Tibial nerve (tissue), 4 donors: Measurements from ENCODE around the gene BACH2. TPM values are rescaled to one million over a fixed set of nuclear protein-coding genes. Genes with fewer than 3 reads are reported as not detected.
"Not testable (repeated sequence)": the region's sequence is repeated elsewhere in the genome, so short reads cannot be mapped to it uniquely, and the experiment has no call there.

Experiments used
- DNase-seq, 2 donors: peaks; one replicate each; pipeline ENCODE4 v3.0.0-alpha.2; 2019; ENCODE audit warnings: low spot score in 2 of 2
- H3K27ac ChIP-seq, 4 donors: fragments of 200-600 bp; sonication (generic) in 3 of 4; one replicate each; pipeline ENCODE4 v1.5.1; 2017 to 2019; ENCODE audit warnings: mild to moderate bottlenecking in 1 of 4
- H3K27me3 ChIP-seq, 2 donors: fragments of 200-600 bp; sonication (generic) in 1 of 2; one replicate each; pipeline versions ENCODE4 v1.5.1 to v1.6.0; 2017 to 2019
- H3K36me3 ChIP-seq, 3 donors: fragments of 200-600 bp; sonication (generic); one replicate each; pipeline ENCODE4 v1.5.1; 2018 to 2019
- H3K4me1 ChIP-seq, 4 donors: fragments of 200-600 bp; sonication (generic) in 3 of 4; one replicate each; pipeline ENCODE4 v1.5.1; 2017 to 2019
- H3K4me3 ChIP-seq, 4 donors: fragments of 200-600 bp; sonication (generic) in 3 of 4; one replicate each; pipeline ENCODE4 v1.5.1; 2017 to 2019; ENCODE audit warnings: mild to moderate bottlenecking in 1 of 4, moderate library complexity in 1 of 4
- H3K9me3 ChIP-seq, 4 donors: fragments of 200-600 bp; sonication (generic) in 3 of 4; one replicate each; pipeline ENCODE4 v1.5.1; 2017 to 2019
- EP300 ChIP-seq, 2 donors: sonication (generic); formaldehyde crosslinking; IDR thresholded peaks; one replicate each; pipeline ENCODE4 v1.6.1; 2017; ENCODE audit warnings: antibody characterized with exemption in 2 of 2, mild to moderate bottlenecking in 1 of 2
- POLR2A ChIP-seq, 2 donors: fragments of 450-650 bp; IDR thresholded peaks; one replicate each; pipeline ENCODE4 v1.6.1; 2017; ENCODE audit warnings: antibody characterized with exemption in 2 of 2, mild to moderate bottlenecking in 2 of 2, moderate library complexity in 2 of 2
- WGBS, 2 donors: methylation state at CpG; one replicate each; pipeline ENCODE4 v1.1.5; 2018; 5-methylcytosine and 5-hydroxymethylcytosine counted together
- total RNA-seq, 4 donors: library from RNA; depleted of rRNA; stranded (reverse); fragments of >200 nt; gene quantifications; one replicate each; pipeline ENCODE4 v1.1.0, GENCODE V29; 2016
- TF ChIP-seq, protein P1 (sequence below), 5 experiments: fragments of 200-600 bp in 3 of 5; fragments of 450-650 bp in 2 of 5; sonication (generic) in 3 of 5; IDR thresholded peaks; one replicate each; pipeline ENCODE4 v1.5.1; 2016 to 2019; ENCODE audit warnings: antibody characterized with exemption in 5 of 5, mild to moderate bottlenecking in 3 of 5, moderate library complexity in 2 of 5

BACH2 gene
- total RNA-seq, 4 donors from 2014 or later: 4.4 to 11.1 (median 8.4) TPM

DNA sequence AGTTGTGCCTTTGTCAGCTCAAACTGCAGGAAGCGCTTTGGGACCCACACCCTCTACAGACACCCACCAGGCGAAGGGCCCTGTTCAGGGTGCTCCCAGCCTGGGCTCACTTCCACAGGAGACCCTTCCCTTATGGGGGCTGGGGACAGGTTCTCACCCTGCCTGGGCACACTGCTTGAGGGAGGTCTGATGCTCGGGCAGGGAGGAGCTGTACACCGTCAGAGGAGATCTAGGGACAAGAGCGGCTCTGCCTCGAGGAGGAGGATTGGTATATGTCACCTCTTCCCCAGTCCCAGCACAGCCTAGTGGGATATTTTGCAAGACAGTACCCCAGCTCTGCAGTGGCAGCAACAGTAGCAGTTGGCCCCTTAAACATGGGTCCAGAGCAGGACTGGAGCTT, 375.4 kb downstream of the BACH2 start:
- Histone ChIP-seq H3K27me3 (peaks cover 0 to 5% of the 10 kb centered on the region in 2 donors), H3K36me3 (no peaks in the 10 kb centered on the region), H3K27ac (no peak overlapping the region), H3K4me1 (no peaks in the 10 kb centered on the region), H3K4me3 (no peak overlapping the region), H3K9me3 (peaks cover 0 to 21% (median 0%) of the 10 kb centered on the region in 4 donors)
- no peak for DNase-seq
- 75 to 94% methylated on average over 4 to 6 of the region's 6 CpGs for WGBS, 2 donors
- no peak for TF ChIP-seq POLR2A (IDR thresholded peaks at IDR 0.05)

DNA sequence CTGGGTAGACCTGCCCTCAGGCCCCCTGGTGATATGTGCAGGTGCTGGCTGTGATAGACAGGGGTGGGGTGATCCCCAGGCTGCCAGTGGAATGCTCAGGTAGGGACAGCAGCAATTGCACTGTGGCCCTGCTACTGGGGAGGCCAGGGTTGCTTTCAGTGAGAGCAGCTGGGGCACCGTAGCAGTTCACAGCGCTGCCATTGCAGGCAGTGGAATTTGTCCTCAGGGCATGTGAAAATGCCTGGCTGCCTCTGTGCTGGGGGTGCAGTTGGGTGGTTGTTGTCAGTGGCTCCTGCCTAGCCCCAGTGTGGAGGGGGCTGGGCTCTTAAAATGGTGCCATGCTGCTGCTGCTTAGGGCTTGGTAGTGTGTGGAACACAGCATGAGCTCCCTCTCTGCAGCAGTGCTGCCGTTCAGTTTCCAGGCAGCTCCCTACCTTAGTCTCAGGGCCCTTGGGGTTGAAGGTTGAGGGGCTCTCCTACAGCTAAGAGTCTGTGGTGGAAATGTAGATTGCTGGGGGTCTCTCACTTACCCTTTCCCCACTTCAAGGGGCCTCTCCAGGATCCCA, 378.8 kb downstream of the BACH2 start:
- DNase-seq: no peak
- WGBS, 2 donors: 62 to 66% methylated on average over 3 of the region's 3 CpGs
- Histone ChIP-seq H3K4me1 (no peaks in the 10 kb centered on the region), H3K36me3 (no peaks in the 10 kb centered on the region), H3K9me3 (peaks cover 0 to 27% (median 0%) of the 10 kb centered on the region in 4 donors), H3K27ac (no peak overlapping the region), H3K27me3 (peaks cover 0 to 5% of the 10 kb centered on the region in 2 donors), H3K4me3 (no peak overlapping the region)
- no peak for TF ChIP-seq EP300 (IDR thresholded peaks at IDR 0.05)

DNA sequence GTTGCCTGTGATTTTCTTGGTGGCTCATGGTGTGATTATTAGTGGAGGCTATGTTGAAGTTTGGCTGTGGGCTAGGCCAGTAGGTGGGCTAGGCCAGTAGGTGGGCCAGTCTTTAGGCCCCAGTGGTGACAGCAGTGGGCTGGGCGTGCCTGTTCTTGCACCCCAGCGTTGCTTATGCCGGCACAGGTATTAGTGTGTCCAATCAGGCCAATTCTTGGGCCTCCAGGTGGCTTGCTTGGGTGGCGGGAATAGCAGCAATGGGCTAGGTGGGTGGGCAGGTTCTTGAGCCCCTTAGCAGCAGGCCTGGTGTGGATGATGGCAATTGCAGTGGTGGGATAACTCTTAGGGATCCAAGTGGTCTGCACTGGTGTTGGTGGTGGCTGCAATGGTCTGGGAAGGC, 379.4 kb downstream of the BACH2 start:
- WGBS, 2 donors: 95 to 96% methylated on average over 4 of the region's 4 CpGs
- H3K27me3 ChIP-seq: peaks cover 0 to 5% of the 10 kb centered on the region in 2 donors
- H3K27ac ChIP-seq: no peak overlapping the region
- TF ChIP-seq EP300 (IDR thresholded peaks at IDR 0.05) (no peak), POLR2A (IDR thresholded peaks at IDR 0.05) (no peak)
- TF ChIP-seq, protein P1, sequence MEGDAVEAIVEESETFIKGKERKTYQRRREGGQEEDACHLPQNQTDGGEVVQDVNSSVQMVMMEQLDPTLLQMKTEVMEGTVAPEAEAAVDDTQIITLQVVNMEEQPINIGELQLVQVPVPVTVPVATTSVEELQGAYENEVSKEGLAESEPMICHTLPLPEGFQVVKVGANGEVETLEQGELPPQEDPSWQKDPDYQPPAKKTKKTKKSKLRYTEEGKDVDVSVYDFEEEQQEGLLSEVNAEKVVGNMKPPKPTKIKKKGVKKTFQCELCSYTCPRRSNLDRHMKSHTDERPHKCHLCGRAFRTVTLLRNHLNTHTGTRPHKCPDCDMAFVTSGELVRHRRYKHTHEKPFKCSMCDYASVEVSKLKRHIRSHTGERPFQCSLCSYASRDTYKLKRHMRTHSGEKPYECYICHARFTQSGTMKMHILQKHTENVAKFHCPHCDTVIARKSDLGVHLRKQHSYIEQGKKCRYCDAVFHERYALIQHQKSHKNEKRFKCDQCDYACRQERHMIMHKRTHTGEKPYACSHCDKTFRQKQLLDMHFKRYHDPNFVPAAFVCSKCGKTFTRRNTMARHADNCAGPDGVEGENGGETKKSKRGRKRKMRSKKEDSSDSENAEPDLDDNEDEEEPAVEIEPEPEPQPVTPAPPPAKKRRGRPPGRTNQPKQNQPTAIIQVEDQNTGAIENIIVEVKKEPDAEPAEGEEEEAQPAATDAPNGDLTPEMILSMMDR (IDR thresholded peaks at IDR 0.05): no peak
- H3K36me3 ChIP-seq: no peaks in the 10 kb centered on the region
- DNase-seq: no peak
- H3K4me1 ChIP-seq: no peaks in the 10 kb centered on the region
- no peak overlapping the region for H3K4me3 ChIP-seq
- H3K9me3 ChIP-seq: peaks cover 0 to 27% (median 0%) of the 10 kb centered on the region in 4 donors

- Histone ChIP-seq H3K4me3 (no peak overlapping the region), H3K27me3 (no peaks in the 10 kb centered on the region), H3K4me1 (no peaks in the 10 kb centered on the region), H3K9me3 (peaks cover 0 to 27% (median 0%) of the 10 kb centered on the region in 4 donors), H3K27ac (no peak overlapping the region), H3K36me3 (no peaks in the 10 kb centered on the region)
- no peak for TF ChIP-seq POLR2A (IDR thresholded peaks at IDR 0.05)
- no peak for TF ChIP-seq EP300 (IDR thresholded peaks at IDR 0.05)
- TF ChIP-seq, protein P1 (IDR thresholded peaks at IDR 0.05): no peak
- 83 to 99% methylated on average over 3 of the region's 3 CpGs for WGBS, 2 donors
- no peak for DNase-seq
These were observed 380.3 kb downstream of the BACH2 start for GRCh38 chr6:89916136-89916920.

DNA sequence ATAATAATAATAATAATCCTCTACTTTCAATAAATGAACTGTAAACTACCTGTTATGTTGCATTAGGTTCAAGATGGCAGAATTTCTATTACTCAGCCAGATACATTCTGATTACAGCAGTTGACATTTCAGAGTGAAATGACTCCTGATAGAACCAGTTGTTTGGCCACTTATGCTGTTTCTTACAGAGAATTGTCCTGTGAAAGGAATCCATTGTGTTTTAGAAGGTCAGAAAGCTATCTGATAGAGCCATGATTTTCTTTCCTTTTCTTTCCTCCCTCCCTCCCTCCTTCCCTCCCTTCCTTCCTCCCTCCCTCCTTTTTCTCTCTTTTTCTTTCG, 385.8 kb downstream of the BACH2 start:
- 32 to 46% methylated on average over 1 of the region's 1 CpG for WGBS, 2 donors
- TF ChIP-seq, protein P1 (IDR thresholded peaks at IDR 0.05): no peak
- TF ChIP-seq EP300 (IDR thresholded peaks at IDR 0.05): no peak
- no peak for TF ChIP-seq POLR2A (IDR thresholded peaks at IDR 0.05)

GRCh38 chr6:89910001-89910901, 386.4 kb downstream of the BACH2 start:
- H3K9me3 ChIP-seq, H3K4me1 ChIP-seq, H3K27ac ChIP-seq, DNase-seq, H3K4me3 ChIP-seq, H3K27me3 ChIP-seq, H3K36me3 ChIP-seq: not testable (repeated sequence)
- WGBS, 2 donors: 36 to 37% methylated on average over 10 of the region's 10 CpGs

More for the DNA sequence above, 385.8 kb downstream of the BACH2 start:
- no peaks in the 10 kb centered on the region for H3K4me1 ChIP-seq
- H3K36me3 ChIP-seq: no peaks in the 10 kb centered on the region
- H3K27ac ChIP-seq: no peak overlapping the region
- no peaks in the 10 kb centered on the region for H3K27me3 ChIP-seq
- H3K4me3 ChIP-seq: no peak overlapping the region
- peaks cover 0 to 4% (median 0%) of the 10 kb centered on the region in 4 donors for H3K9me3 ChIP-seq
- DNase-seq: no peak
